Hepatocyte (in vitro differentiated cells): ENCODE data around the gene CORT. TPM values are rescaled to one million over a fixed set of nuclear protein-coding genes. Genes with fewer than 3 reads are reported as not detected.

Source experiments
- DNase-seq: peaks from one replicate; pipeline ENCODE4 v3.0.0-alpha.2; 2016; ENCODE audit warnings: low spot score
- H2AFZ ChIP-seq: fragments of 200-600 bp; sonication (generic); 2 replicates; pipeline ENCODE4 v1.6.0; 2016; ENCODE audit warnings: antibody characterized with exemption, mild to moderate bottlenecking
- H3K27ac ChIP-seq: fragments of 200-600 bp; sonication (generic); 2 replicates; pipeline ENCODE4 v1.5.1; 2016; ENCODE audit warnings: mild to moderate bottlenecking
- H3K27me3 ChIP-seq: fragments of 200-600 bp; sonication (generic); 2 replicates; pipeline ENCODE4 v1.6.1; 2016
- H3K36me3 ChIP-seq: fragments of 200-600 bp; sonication (generic); replicated peaks from 2 replicates; pipeline ENCODE4 v1.5.1; 2016; ENCODE audit warnings: low read depth; ENCODE audit not compliant: insufficient read depth
- H3K4me1 ChIP-seq: fragments of 200-600 bp; sonication (generic); 2 replicates; pipeline ENCODE4 v1.5.1; 2016; ENCODE audit warnings: mild to moderate bottlenecking, moderate library complexity; ENCODE audit not compliant: insufficient read depth
- H3K4me2 ChIP-seq: fragments of 200-600 bp; sonication (generic); 2 replicates; pipeline ENCODE4 v1.6.0; 2016
- H3K4me3 ChIP-seq: fragments of 200-600 bp; sonication (generic); 2 replicates; pipeline ENCODE4 v1.5.1; 2016; ENCODE audit warnings: mild to moderate bottlenecking
- H3K79me2 ChIP-seq: fragments of 200-600 bp; sonication (generic); 2 replicates; pipeline ENCODE4 v1.6.0; 2017; ENCODE audit warnings: mild to moderate bottlenecking
- H3K9me2 ChIP-seq: fragments of 200-600 bp; sonication (generic); replicated peaks from 2 replicates; pipeline ENCODE4 v1.6.0; 2017; ENCODE audit warnings: mild to moderate bottlenecking; ENCODE audit not compliant: insufficient read depth
- H3K9me3 ChIP-seq: fragments of 200-600 bp; sonication (generic); 2 replicates; pipeline ENCODE4 v1.5.1; 2016; ENCODE audit warnings: low read depth, mild to moderate bottlenecking
- H4K20me1 ChIP-seq: fragments of 200-600 bp; sonication (generic); 2 replicates; pipeline ENCODE4 v1.6.0; 2016; ENCODE audit warnings: mild to moderate bottlenecking; ENCODE audit not compliant: insufficient read depth, poor library complexity, severe bottlenecking
- CTCF ChIP-seq: fragments of 200-600 bp; sonication (generic); IDR thresholded peaks from 2 replicates; pipeline ENCODE4 v1.5.1; 2016; ENCODE audit warnings: antibody characterized with exemption, mild to moderate bottlenecking; ENCODE audit not compliant: poor library complexity
- EZH2 ChIP-seq: fragments of 200-600 bp; sonication (generic); IDR thresholded peaks from 2 replicates; pipeline ENCODE4 v1.6.1; 2016; ENCODE audit warnings: antibody characterized with exemption, mild to moderate bottlenecking, borderline replicate concordance
- EZH2phosphoT487 ChIP-seq: fragments of 200-600 bp; sonication (generic); IDR thresholded peaks from one replicate; pipeline ENCODE4 v1.6.1; 2018; ENCODE audit warnings: antibody characterized with exemption, mild to moderate bottlenecking, low read depth, moderate library complexity; ENCODE audit not compliant: unreplicated experiment, severe bottlenecking
- WGBS: methylation state at CpG from one replicate; pipeline ENCODE4 v1.1.6; 2016; ENCODE audit warnings: low lambda C conversion rate; ENCODE audit errors: missing lambda C conversion rate; 5-methylcytosine and 5-hydroxymethylcytosine counted together
- polyA plus RNA-seq: library from polyadenylated mRNA; unstranded; fragments of >200 nt; fragmentation: Nextera tagmentation; extraction: Ambion mirVana; gene quantifications from 2 replicates; pipeline ENCODE4 v1.2.1, GENCODE V29; 2016
- total RNA-seq: library from RNA; depleted of rRNA; stranded (reverse); fragments of >200 nt; gene quantifications from 2 replicates; pipeline ENCODE4 v1.2.3, GENCODE V29; 2014

The CORT gene
- total and polyA plus RNA-seq, 2 experiments from 2014 or later = 0.13 to 0.27 TPM

GRCh38 chr1:10457875-10458274 is 8.0 kb downstream of the CORT start:
- 81% methylated on average over 9 of the region's 9 CpGs for WGBS
- no peak overlapping the region for H3K27ac ChIP-seq
- TF ChIP-seq EZH2phosphoT487 = no peak
- TF ChIP-seq EZH2 = no peak
- TF ChIP-seq CTCF = no peak
- no peak overlapping the region for H2AFZ ChIP-seq
- H3K27me3 ChIP-seq = no peaks in the 10 kb centered on the region
- H3K9me2 ChIP-seq = no peaks in the 10 kb centered on the region
- no peak overlapping the region for H3K4me3 ChIP-seq
- H3K4me2 ChIP-seq = no peak overlapping the region
- no peaks in the 10 kb centered on the region for H3K4me1 ChIP-seq
- no peaks in the 10 kb centered on the region for H3K79me2 ChIP-seq
- no peak for DNase-seq
- no peaks in the 10 kb centered on the region for H4K20me1 ChIP-seq
- no peaks in the 10 kb centered on the region for H3K9me3 ChIP-seq
- no peaks in the 10 kb centered on the region for H3K36me3 ChIP-seq

DNA sequence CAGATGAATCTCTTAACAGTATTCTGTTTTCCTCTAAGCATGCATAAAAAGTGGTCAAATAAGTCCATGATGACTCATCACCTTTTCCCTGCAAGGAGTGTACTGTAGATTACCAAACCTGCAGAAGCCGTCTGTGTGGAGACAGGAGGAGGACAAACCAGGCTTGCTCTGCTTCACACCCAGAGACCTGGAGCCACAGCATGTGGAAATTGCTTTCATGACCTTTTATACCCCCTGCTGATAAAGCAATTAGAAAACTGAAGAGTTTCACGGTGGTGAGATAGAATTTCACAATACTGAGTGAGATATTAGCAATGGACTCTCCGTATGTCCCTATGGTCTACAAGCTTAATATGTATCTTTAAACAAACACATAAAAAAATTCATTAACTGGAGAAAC is 9.4 kb downstream of the CORT start:
- H2AFZ ChIP-seq = no peak overlapping the region
- H3K4me1 ChIP-seq = no peaks in the 10 kb centered on the region
- H3K79me2 ChIP-seq = no peaks in the 10 kb centered on the region
- no peak overlapping the region for H3K4me3 ChIP-seq
- H3K9me3 ChIP-seq = no peaks in the 10 kb centered on the region
- WGBS = 30% methylated on average over 3 of the region's 3 CpGs
- no peak overlapping the region for H3K4me2 ChIP-seq
- no peaks in the 10 kb centered on the region for H3K36me3 ChIP-seq
- no peak for TF ChIP-seq EZH2phosphoT487
- TF ChIP-seq EZH2 = no peak
- H3K9me2 ChIP-seq = no peaks in the 10 kb centered on the region
- no peaks in the 10 kb centered on the region for H3K27me3 ChIP-seq
- peak overlapping the region; percentile 16 for H3K27ac ChIP-seq
- H4K20me1 ChIP-seq = no peaks in the 10 kb centered on the region
- DNase-seq = peak; percentile 77

DNA sequence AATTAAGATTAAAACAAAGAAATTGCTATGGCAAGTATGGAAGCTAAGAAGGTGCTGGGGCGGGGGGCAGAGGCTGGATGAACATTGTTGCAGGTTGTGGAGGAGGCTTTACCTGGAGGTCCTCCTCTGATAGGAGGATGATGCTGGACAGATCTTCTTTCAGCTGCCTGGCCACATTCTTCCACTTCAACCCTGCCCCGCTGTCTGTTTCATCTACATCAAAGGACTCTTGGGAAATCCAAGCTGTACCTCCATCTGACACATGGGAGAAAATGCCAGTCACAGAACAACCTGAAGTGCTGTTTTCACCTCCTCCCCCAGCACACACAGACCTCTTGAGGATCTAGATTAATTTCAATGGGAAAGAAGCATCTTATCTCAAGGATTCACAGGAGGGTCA is 17.2 kb downstream of the CORT start:
- Histone ChIP-seq H3K9me2 (no peaks in the 10 kb centered on the region), H2AFZ (no peak overlapping the region), H3K4me3 (no peak overlapping the region), H3K36me3 (no peaks in the 10 kb centered on the region), H3K27me3 (no peaks in the 10 kb centered on the region), H3K4me2 (no peak overlapping the region), H3K4me1 (no peaks in the 10 kb centered on the region), H4K20me1 (no peaks in the 10 kb centered on the region), H3K9me3 (no peaks in the 10 kb centered on the region), H3K27ac (no peak overlapping the region), H3K79me2 (peaks cover 17% of the 10 kb centered on the region)
- TF ChIP-seq CTCF = no peak
- TF ChIP-seq EZH2 = no peak
- TF ChIP-seq EZH2phosphoT487 = no peak
- DNase-seq = no peak
- 92% methylated on average over 2 of the region's 2 CpGs for WGBS

- Histone ChIP-seq H3K36me3 (no peaks in the 10 kb centered on the region), H3K4me2 (no peak overlapping the region), H3K9me2 (no peaks in the 10 kb centered on the region), H3K27ac (no peak overlapping the region), H3K4me1 (peaks cover 5% of the 10 kb centered on the region), H3K27me3 (no peaks in the 10 kb centered on the region), H3K79me2 (peaks cover 21% of the 10 kb centered on the region), H4K20me1 (no peaks in the 10 kb centered on the region), H3K9me3 (no peaks in the 10 kb centered on the region), H2AFZ (no peak overlapping the region), H3K4me3 (no peak overlapping the region)
- 100% methylated on average over 4 of the region's 4 CpGs for WGBS
- no peak for TF ChIP-seq EZH2phosphoT487
- no peak for TF ChIP-seq EZH2
- no peak for TF ChIP-seq CTCF
- DNase-seq = no peak
These were observed 20.2 kb downstream of the CORT start for GRCh38 chr1:10470043-10470442.
